ENCODE data around the gene GNAQ.

DNA sequence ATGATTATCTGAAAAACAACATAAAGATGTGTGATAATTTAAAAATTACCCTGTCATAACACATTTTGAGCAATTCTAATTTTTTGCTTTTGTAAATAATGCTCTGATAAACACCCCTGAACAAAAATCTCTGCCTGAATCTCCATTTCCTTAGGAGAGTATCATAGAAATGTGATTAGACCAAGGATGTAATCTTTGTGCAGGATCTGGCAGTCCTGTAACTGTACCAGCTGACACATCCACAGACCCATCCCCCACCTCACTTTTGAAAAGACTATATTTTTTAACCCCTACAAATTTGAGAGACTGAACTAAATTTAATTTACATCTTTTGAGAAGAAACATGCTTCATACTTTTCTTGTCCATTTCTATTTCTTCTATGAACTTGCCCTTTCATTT is 101.7 kb downstream of the GNAQ start:
- TF ChIP-seq, protein P1, sequence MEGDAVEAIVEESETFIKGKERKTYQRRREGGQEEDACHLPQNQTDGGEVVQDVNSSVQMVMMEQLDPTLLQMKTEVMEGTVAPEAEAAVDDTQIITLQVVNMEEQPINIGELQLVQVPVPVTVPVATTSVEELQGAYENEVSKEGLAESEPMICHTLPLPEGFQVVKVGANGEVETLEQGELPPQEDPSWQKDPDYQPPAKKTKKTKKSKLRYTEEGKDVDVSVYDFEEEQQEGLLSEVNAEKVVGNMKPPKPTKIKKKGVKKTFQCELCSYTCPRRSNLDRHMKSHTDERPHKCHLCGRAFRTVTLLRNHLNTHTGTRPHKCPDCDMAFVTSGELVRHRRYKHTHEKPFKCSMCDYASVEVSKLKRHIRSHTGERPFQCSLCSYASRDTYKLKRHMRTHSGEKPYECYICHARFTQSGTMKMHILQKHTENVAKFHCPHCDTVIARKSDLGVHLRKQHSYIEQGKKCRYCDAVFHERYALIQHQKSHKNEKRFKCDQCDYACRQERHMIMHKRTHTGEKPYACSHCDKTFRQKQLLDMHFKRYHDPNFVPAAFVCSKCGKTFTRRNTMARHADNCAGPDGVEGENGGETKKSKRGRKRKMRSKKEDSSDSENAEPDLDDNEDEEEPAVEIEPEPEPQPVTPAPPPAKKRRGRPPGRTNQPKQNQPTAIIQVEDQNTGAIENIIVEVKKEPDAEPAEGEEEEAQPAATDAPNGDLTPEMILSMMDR (IDR thresholded peaks at IDR 0.05) = no peak
- TF ChIP-seq POLR2A (IDR thresholded peaks at IDR 0.05) = no peak

Measured in testis (tissue), 2 donors.